ENCODE results near the gene ZBTB32. TPM values are rescaled to one million over a fixed set of nuclear protein-coding genes. Genes with fewer than 3 reads are reported as not detected.

ZBTB32 gene
- total RNA-seq, 2 donors from 2014 or later = not detected

- intact Hi-C loops (cut with DNase I) = loop anchor here in 1 of 2 donors (10.0 kb wide), 1 partner anchor 190 kb away; the partner anchor contains the start of gene LRFN3
- peak; percentile 98 for DNase-seq (ENCODE audit: low spot score)
Measured at GRCh38 chr19:35744430-35745327, 40.3 kb downstream of the ZBTB32 start.

GRCh38 chr19:35745328-35746086 is 41.1 kb downstream of the ZBTB32 start, which contains the start of the genes PSENEN and U2AF1L4:
Gene PSENEN (plus strand): TSS chr19:35745651. CDS start chr19:35745931, 280 bp downstream.
Gene U2AF1L4 (minus strand): TSS chr19:35745418. CDS start chr19:35745391, 27 bp downstream.
- intact Hi-C loops (cut with DNase I) = loop anchor here in 1 of 2 donors (10.0 kb wide), 1 partner anchor 189 kb away; the partner anchor contains the start of gene LRFN3
- peak; percentile 99 for DNase-seq (ENCODE audit: low spot score)

GRCh38 chr19:35746087-35746462 is 41.7 kb downstream of the ZBTB32 start:
- intact Hi-C loops (cut with DNase I) = loop anchor here in 1 of 2 donors (10.0 kb wide), 1 partner anchor 189 kb away; the partner anchor contains the start of gene LRFN3
- DNase-seq (ENCODE audit: low spot score) = no peak

- intact Hi-C loops (cut with DNase I) = loop anchor here in 1 of 2 donors (10.0 kb wide), 1 partner anchor 188 kb away; the partner anchor contains the start of gene LRFN3
- no peak for DNase-seq (ENCODE audit: low spot score)
Measured at GRCh38 chr19:35746531-35746930, 42.2 kb downstream of the ZBTB32 start.

GRCh38 chr19:35748106-35749020 is 44.0 kb downstream of the ZBTB32 start, which contains the start of gene LIN37:
Gene LIN37 (plus strand): TSS chr19:35748576. CDS start chr19:35748725, 149 bp downstream.
- DNase-seq (ENCODE audit: low spot score) = peak; percentile 100
- intact Hi-C loops (cut with DNase I) = loop anchor here in 1 of 2 donors (10.0 kb wide), 1 partner anchor 186 kb away; the partner anchor contains the start of gene LRFN3

- intact Hi-C loops (cut with DNase I) = no loop called here
- no peak for DNase-seq (ENCODE audit: low spot score)
Measured at GRCh38 chr19:35750167-35750566, 45.8 kb downstream of the ZBTB32 start.

- no peak for DNase-seq (ENCODE audit: low spot score)
- intact Hi-C loops (cut with DNase I) = no loop called here
Measured at GRCh38 chr19:35751839-35752745, 47.7 kb downstream of the ZBTB32 start.

GRCh38 chr19:35752746-35753350 is 48.5 kb downstream of the ZBTB32 start:
- DNase-seq (ENCODE audit: low spot score) = peak; percentile 83
- intact Hi-C loops (cut with DNase I) = no loop called here

GRCh38 chr19:35753634-35754369 is 49.4 kb downstream of the ZBTB32 start:
- intact Hi-C loops (cut with DNase I) = no loop called here
- DNase-seq (ENCODE audit: low spot score) = peak; percentile 83

GRCh38 chr19:35754370-35755130 is 50.2 kb downstream of the ZBTB32 start:
- intact Hi-C loops (cut with DNase I) = no loop called here
- DNase-seq (ENCODE audit: low spot score) = no peak

GRCh38 chr19:35755131-35755549 is 50.8 kb downstream of the ZBTB32 start:
- no peak for DNase-seq (ENCODE audit: low spot score)
- intact Hi-C loops (cut with DNase I) = no loop called here

- peak; percentile 98 for DNase-seq (ENCODE audit: low spot score)
- intact Hi-C loops (cut with DNase I) = no loop called here
Measured at GRCh38 chr19:35755550-35756376, 51.4 kb downstream of the ZBTB32 start.

GRCh38 chr19:35756377-35757230 is 52.2 kb downstream of the ZBTB32 start, which contains the start of gene HSPB6:
Gene HSPB6 (minus strand): TSS chr19:35757029. CDS start chr19:35757008, 21 bp downstream.
- DNase-seq (ENCODE audit: low spot score) = peak; percentile 96
- intact Hi-C loops (cut with DNase I) = no loop called here

- intact Hi-C loops (cut with DNase I) = no loop called here
- peak; percentile 98 for DNase-seq (ENCODE audit: low spot score)
Measured at GRCh38 chr19:35757231-35757748, 52.9 kb downstream of the ZBTB32 start.
